SIG-M5 treated with dmso at 0.1 percent for 504 hours (cell line): Measurements from ENCODE around the gene B4GALT5.

Source experiments
- DNase-seq: peaks from one replicate; lab custom pipeline; 2025; ENCODE audit not compliant: unreplicated experiment; lab: John Stamatoyannopoulos, UW

The B4GALT5 gene

GRCh38 chr20:49589747-49590146 lies 123.9 kb downstream of the B4GALT5 start:
- DNase-seq, result no peak

GRCh38 chr20:49587111-49587570 lies 126.5 kb downstream of the B4GALT5 start:
- no peak for DNase-seq

- no peak for DNase-seq
These were observed 128.0 kb downstream of the B4GALT5 start for GRCh38 chr20:49585585-49586245.

- peak; percentile 60 for DNase-seq
These were observed 129.0 kb downstream of the B4GALT5 start for GRCh38 chr20:49584418-49585382.

- peak; percentile 94 for DNase-seq
These were observed 129.8 kb downstream of the B4GALT5 start for GRCh38 chr20:49583669-49584417.

GRCh38 chr20:49583343-49583668 lies 130.4 kb downstream of the B4GALT5 start:
- DNase-seq, result no peak
